Measurements from ENCODE around the gene RASGRF1.

GRCh38 chr15:79006071-79006470, 84.5 kb downstream of the RASGRF1 start:
- TF ChIP-seq POLR2A (IDR thresholded peaks at IDR 0.05; ENCODE audit: low read depth, low read length) (no peak), TAF1 (IDR thresholded peaks at IDR 0.05; ENCODE audit: borderline replicate concordance, low read depth, low read length) (no peak)

Data from GM12892 (cell line).